Measurements from ENCODE around the gene COL23A1.

DNA sequence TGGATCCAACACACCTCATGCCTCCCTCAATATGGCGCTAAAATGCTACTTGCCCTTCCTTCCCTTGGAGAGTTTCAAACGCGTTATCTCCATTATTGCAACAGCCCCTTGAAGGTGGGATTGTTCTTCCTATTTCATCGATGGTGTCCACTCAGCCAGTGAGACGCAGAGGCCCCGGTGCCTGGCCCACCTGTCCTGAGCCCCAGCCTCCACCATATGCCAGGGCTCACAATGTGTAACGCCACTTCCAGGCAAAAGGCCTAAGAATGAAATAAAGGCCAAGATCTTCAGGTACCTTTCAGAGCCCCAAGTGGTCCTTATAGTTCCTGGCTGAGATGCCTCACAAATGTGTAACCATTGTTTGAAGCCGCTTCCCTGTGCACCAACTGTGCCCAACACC lies 186.8 kb downstream of the COL23A1 start:
- no peak for TF ChIP-seq POLR2A (IDR thresholded peaks at IDR 0.05; ENCODE audit: low read depth)
- TF ChIP-seq, protein P1, sequence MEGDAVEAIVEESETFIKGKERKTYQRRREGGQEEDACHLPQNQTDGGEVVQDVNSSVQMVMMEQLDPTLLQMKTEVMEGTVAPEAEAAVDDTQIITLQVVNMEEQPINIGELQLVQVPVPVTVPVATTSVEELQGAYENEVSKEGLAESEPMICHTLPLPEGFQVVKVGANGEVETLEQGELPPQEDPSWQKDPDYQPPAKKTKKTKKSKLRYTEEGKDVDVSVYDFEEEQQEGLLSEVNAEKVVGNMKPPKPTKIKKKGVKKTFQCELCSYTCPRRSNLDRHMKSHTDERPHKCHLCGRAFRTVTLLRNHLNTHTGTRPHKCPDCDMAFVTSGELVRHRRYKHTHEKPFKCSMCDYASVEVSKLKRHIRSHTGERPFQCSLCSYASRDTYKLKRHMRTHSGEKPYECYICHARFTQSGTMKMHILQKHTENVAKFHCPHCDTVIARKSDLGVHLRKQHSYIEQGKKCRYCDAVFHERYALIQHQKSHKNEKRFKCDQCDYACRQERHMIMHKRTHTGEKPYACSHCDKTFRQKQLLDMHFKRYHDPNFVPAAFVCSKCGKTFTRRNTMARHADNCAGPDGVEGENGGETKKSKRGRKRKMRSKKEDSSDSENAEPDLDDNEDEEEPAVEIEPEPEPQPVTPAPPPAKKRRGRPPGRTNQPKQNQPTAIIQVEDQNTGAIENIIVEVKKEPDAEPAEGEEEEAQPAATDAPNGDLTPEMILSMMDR (IDR thresholded peaks at IDR 0.05): no peak
- no peak for TF ChIP-seq EP300 (IDR thresholded peaks at IDR 0.05)
- TF ChIP-seq POLR2AphosphoS5 (IDR thresholded peaks at IDR 0.05): no peak
